HepG2 (cell line): ENCODE measurements around the gene RRP12. TPM values are rescaled to one million over a fixed set of nuclear protein-coding genes. Genes with fewer than 3 reads are reported as not detected.

Source experiments
- ATF2 ChIP-seq: sonication (generic); formaldehyde crosslinking; IDR thresholded peaks from 2 replicates; pipeline ENCODE4 v1.4.0; 2020; ENCODE audit warnings: missing genetic modification reagents
- CENPBD1 ChIP-seq: sonication (generic); formaldehyde crosslinking; IDR thresholded peaks from 2 replicates; pipeline ENCODE4 v1.8.0; 2022; ENCODE audit warnings: missing genetic modification reagents, low read depth, mild to moderate bottlenecking, borderline replicate concordance
- CREB3 ChIP-seq: sonication (generic); formaldehyde crosslinking; IDR thresholded peaks from 2 replicates; pipeline ENCODE4 v1.5.0; 2020; ENCODE audit warnings: missing genetic modification reagents
- KAT8 ChIP-seq: IDR thresholded peaks from 2 replicates; pipeline ENCODE4 v1.6.1; 2016; ENCODE audit warnings: missing genetic modification reagents, missing compliant biosample characterization
- KDM3A ChIP-seq: IDR thresholded peaks from 2 replicates; pipeline ENCODE4 v1.6.1; 2018; ENCODE audit warnings: low read depth, missing compliant biosample characterization
- MIER3 ChIP-seq: IDR thresholded peaks from 2 replicates; pipeline ENCODE4 v1.6.1; 2016; ENCODE audit warnings: missing compliant biosample characterization, borderline replicate concordance
- NR2F2 ChIP-seq: IDR thresholded peaks from 2 replicates; pipeline ENCODE4 v1.6.1; 2012; ENCODE audit warnings: low read depth, inconsistent platforms, borderline replicate concordance
- PHF20 ChIP-seq: sonication (generic); formaldehyde crosslinking; IDR thresholded peaks from 2 replicates; pipeline ENCODE4 v1.5.0; 2020; ENCODE audit warnings: mild to moderate bottlenecking, missing genetic modification reagents
- PRDM4 ChIP-seq: sonication (generic); formaldehyde crosslinking; IDR thresholded peaks from 2 replicates; pipeline ENCODE4 v1.9.0; 2021; ENCODE audit warnings: missing genetic modification reagents, borderline replicate concordance
- ZBTB3 ChIP-seq: sonication (generic); formaldehyde crosslinking; IDR thresholded peaks from 2 replicates; pipeline ENCODE4 v1.4.0; 2020; ENCODE audit warnings: low read depth, mild to moderate bottlenecking, moderate library complexity, missing genetic modification reagents, borderline replicate concordance
- ZBTB34 ChIP-seq: sonication (generic); formaldehyde crosslinking; IDR thresholded peaks from 2 replicates; pipeline ENCODE4 v1.8.0; 2022; ENCODE audit warnings: mild to moderate bottlenecking, missing genetic modification reagents
- ZNF160 ChIP-seq: sonication (generic); formaldehyde crosslinking; IDR thresholded peaks from 2 replicates; pipeline ENCODE4 v1.8.0; 2022; ENCODE audit warnings: mild to moderate bottlenecking, inconsistent platforms, missing genetic modification reagents
- ZNF292 ChIP-seq: sonication (generic); formaldehyde crosslinking; IDR thresholded peaks from 2 replicates; pipeline ENCODE4 v1.8.1; 2022; ENCODE audit warnings: mild to moderate bottlenecking, low read depth, missing genetic modification reagents, borderline replicate concordance
- ZNF572 ChIP-seq: sonication (generic); formaldehyde crosslinking; IDR thresholded peaks from 2 replicates; pipeline ENCODE4 v1.5.1; 2020; ENCODE audit warnings: mild to moderate bottlenecking, missing genetic modification reagents
- ZNF670 ChIP-seq: sonication (generic); formaldehyde crosslinking; IDR thresholded peaks from 2 replicates; pipeline ENCODE4 v1.8.0; 2022; ENCODE audit warnings: mild to moderate bottlenecking, missing genetic modification reagents, borderline replicate concordance
- ZNF709 ChIP-seq: sonication (generic); formaldehyde crosslinking; IDR thresholded peaks from 2 replicates; pipeline ENCODE4 v1.5.0; 2020; ENCODE audit warnings: mild to moderate bottlenecking, missing genetic modification reagents
- ZNF740 ChIP-seq: sonication (generic); formaldehyde crosslinking; IDR thresholded peaks from 2 replicates; pipeline ENCODE4 v1.4.0; 2020; ENCODE audit warnings: missing genetic modification reagents
- ZNF749 ChIP-seq: sonication (generic); formaldehyde crosslinking; IDR thresholded peaks from 2 replicates; pipeline ENCODE4 v1.8.0; 2022; ENCODE audit warnings: mild to moderate bottlenecking, missing genetic modification reagents, moderate library complexity, borderline replicate concordance
- ZNF777 ChIP-seq: sonication (generic); formaldehyde crosslinking; IDR thresholded peaks from 2 replicates; pipeline ENCODE4 v1.4.0; 2020; ENCODE audit warnings: missing genetic modification reagents
- ZNF850 ChIP-seq: sonication (generic); formaldehyde crosslinking; conservative IDR thresholded peaks from 2 replicates; pipeline ENCODE4 v1.9.0; 2021; ENCODE audit warnings: mild to moderate bottlenecking, missing genetic modification reagents
- polyA plus RNA-seq, 8 experiments: library from polyadenylated mRNA; depleted of rRNA in 3 of 8; stranded (reverse) in 7 of 8; unstranded in 1 of 8; fragments of >200 nt; fragmentation: Illumina TruSeq in 4 of 8; extraction: Trizol in 4 of 8; gene quantifications; 2 replicates each; pipeline versions ENCODE4 v1.2.1 to v1.2.3, GENCODE V29; 2011 to 2016; ENCODE audit warnings: low read depth in 4 of 8, missing spikeins in 1 of 8, mixed read lengths in 1 of 8; ENCODE audit not compliant: insufficient read depth in 1 of 8
- total RNA-seq, 5 experiments: library from RNA; depleted of rRNA; stranded (reverse); fragments of >200 nt; fragmentation: Illumina TruSeq; extraction: Trizol; gene quantifications; 2 replicates each; pipeline ENCODE4 v1.2.3, GENCODE V29; 2016; ENCODE audit warnings: low read depth in 1 of 5

Gene RRP12
- total and polyA plus RNA-seq, 2 of the 13 experiments (the other 11 are each of a cell fraction or from before 2014, with no cell fraction given) = 13.2 to 39.4 TPM

GRCh38 chr10:97407211-97407951 lies 6.2 kb upstream of the RRP12 start (continued):
- TF ChIP-seq NR2F2 (no peak), ZNF292 (CRISPR knock-in tag) (0 out of 2 replicates have a peak, but pooled peaks have one; percentile 9), CREB3 (no peak), ZBTB34 (CRISPR knock-in tag) (no peak), ZBTB3 (CRISPR knock-in tag) (no peak), KDM3A (peak; percentile 70; the same call in 1 of the 2 replicates), ZNF850 (CRISPR knock-in tag) (no peak), CENPBD1 (CRISPR knock-in tag) (no peak), PRDM4 (CRISPR knock-in tag) (no peak), MIER3 (CRISPR knock-in tag) (peak; percentile 17; the same call in 1 of the 2 replicates), ZNF572 (CRISPR knock-in tag) (no peak), ZNF709 (CRISPR knock-in tag) (no peak), ZNF749 (no peak), ATF2 (CRISPR knock-in tag) (no peak), KAT8 (CRISPR knock-in tag) (peak; percentile 66; the same call in 1 of the 2 replicates), ZNF160 (CRISPR knock-in tag) (no peak), ZNF740 (CRISPR knock-in tag) (no peak), ZNF777 (CRISPR knock-in tag) (no peak; the same call in 1 of the 2 replicates), ZNF670 (CRISPR knock-in tag) (no peak), PHF20 (CRISPR knock-in tag) (no peak; the same call in 1 of the 2 replicates)
